Adrenal gland (tissue), 12 donors: ENCODE measurements around the gene PSD. TPM values are rescaled to one million over a fixed set of nuclear protein-coding genes. Genes with fewer than 3 reads are reported as not detected.
A peak's percentile ranks its signal among the peaks of the same experiment; 100 is the strongest.

Experiments used
- DNase-seq, 7 donors: peaks; one replicate each; pipeline ENCODE4 v3.0.0-alpha.2; 2019 to 2020
- H3K27ac ChIP-seq, 5 donors: fragments of 200-600 bp; sonication (generic) in 4 of 5; 1 replicate in 3 of 5; 2 replicates in 2 of 5; pipeline versions ENCODE4 v1.5.1 to v1.8.0; 2016 to 2020; ENCODE audit warnings: mild to moderate bottlenecking in 1 of 5
- H3K27me3 ChIP-seq: fragments of 200-600 bp; 2 replicates; pipeline ENCODE4 v1.8.0; 2021
- H3K36me3 ChIP-seq, 2 donors: fragments of 200-600 bp; replicated peaks in 1 of 2; 1 replicate in 1 of 2; 2 replicates in 1 of 2; pipeline versions ENCODE4 v1.5.1 to v1.8.0; 2018 to 2022
- H3K4me1 ChIP-seq, 2 donors: fragments of 200-600 bp; replicated peaks in 1 of 2; 1 replicate in 1 of 2; 2 replicates in 1 of 2; pipeline versions ENCODE4 v1.5.1 to v1.8.0; 2018 to 2021
- H3K4me3 ChIP-seq, 4 donors: fragments of 200-600 bp; sonication (generic) in 3 of 4; one replicate each; pipeline ENCODE4 v1.5.1; 2016 to 2018
- H3K9me3 ChIP-seq, 3 donors: fragments of 200-600 bp; sonication (generic) in 1 of 3; replicated peaks in 1 of 3; 1 replicate in 2 of 3; 2 replicates in 1 of 3; pipeline versions ENCODE4 v1.5.1 to v1.8.0; 2016 to 2021
- CTCF ChIP-seq, 6 experiments: fragments of 450-650 bp in 4 of 6; fragments of 200-600 bp in 2 of 6; sonication (generic) in 1 of 6; IDR thresholded peaks; 1 replicate in 5 of 6; 2 replicates in 1 of 6; pipeline versions ENCODE4 v1.5.1 to v1.8.0; 2016 to 2021; ENCODE audit warnings: antibody characterized with exemption in 6 of 6, mild to moderate bottlenecking in 2 of 6, moderate library complexity in 1 of 6
- POLR2A ChIP-seq, 2 donors: fragments of 450-650 bp; IDR thresholded peaks; one replicate each; pipeline ENCODE4 v1.6.1; 2017; ENCODE audit warnings: antibody characterized with exemption in 2 of 2, mild to moderate bottlenecking in 2 of 2, moderate library complexity in 1 of 2
- WGBS, 4 donors: extraction: QIAGEN DNeasy Blood & Tissue Kit in 2 of 4; methylation state at CpG; one replicate each; pipeline versions ENCODE4 v1.1.5 to v1.1.7; 2013 to 2017; 5-methylcytosine and 5-hydroxymethylcytosine counted together
- intact Hi-C, 2 donors: fragments of 100-400 bp; cut with DNase I; formaldehyde crosslinking; loops; one replicate each; pipeline versions ENCODE4 v1.14.1 to v1.15.0; 2022 to 2023
- polyA plus RNA-seq, 3 donors: library from polyadenylated mRNA; stranded (reverse); fragments of 200-250 nt in 2 of 3; fragments of 350-450 nt in 1 of 3; fragmentation: Illumina TruSeq in 1 of 3; extraction: RNeasy Lipid Tissue Mini Kit (QIAGEN cat#74804) in 1 of 3; gene quantifications; one replicate each; pipeline ENCODE4 v1.2.3, GENCODE V29; 2013 to 2014
- total RNA-seq, 9 donors: library from RNA; depleted of rRNA in 4 of 9; stranded (reverse); fragments of >200 nt in 4 of 9; fragments of 120-200 nt in 1 of 9; fragmentation: NEBNext Ultra II Directional in 1 of 9; extraction: Animal tissue kit (Norgen Biotek cat#: 25700) in 1 of 9; gene quantifications; one replicate each; pipeline versions ENCODE4 v1.1.0 to v1.2.4, GENCODE V29; 2013 to 2023
- donor health status: healthy with polysubstance abuse.
- donor health status: Bipolar disorder and iron deficiency.
- donor health status: DM: yes; HTN: yes; CAD: no.
- donor health status: DM: no; HTN: no; CAD: no.
- donor health status: DM: no; HTN: no; CAD: no.
- donor health status: DM: yes; HTN: yes; CAD: no.

The PSD gene
- total and polyA plus RNA-seq, 12 donors, result 0.54 to 43.7 (median 9.4) TPM; not detected in 1

GRCh38 chr10:102401735-102402511 is 16.7 kb downstream of the PSD start:
- DNase-seq, result no peak
- intact Hi-C loops, result loop anchor here in 1 of 2 donors (5.0 kb wide), 1 partner anchor 170 kb away; no protein-coding TSS in a partner anchor
- 84 to 90% (median 87%) methylated on average over 3 to 18 of the region's 18 CpGs for WGBS, 4 donors
- Histone ChIP-seq H3K36me3 (peaks cover 0 to 44% of the 10 kb centered on the region in 2 donors), H3K27me3 (no peaks in the 10 kb centered on the region), H3K27ac (no peak overlapping the region), H3K4me3 (no peak overlapping the region), H3K4me1 (peaks cover 0 to 10% of the 10 kb centered on the region in 2 donors), H3K9me3 (no peaks in the 10 kb centered on the region)
- TF ChIP-seq POLR2A (IDR thresholded peaks at IDR 0.05), result no peak
- TF ChIP-seq CTCF (IDR thresholded peaks at IDR 0.05), result no peak

GRCh38 chr10:102401342-102401654 is 17.3 kb downstream of the PSD start:
- H3K27ac ChIP-seq, result no peak overlapping the region
- 87 to 95% (median 89%) methylated on average over 5 to 8 of the region's 8 CpGs for WGBS, 4 donors
- peaks cover 0 to 14% of the 10 kb centered on the region in 2 donors for H3K4me1 ChIP-seq
- intact Hi-C loops, result loop anchor here in 1 of 2 donors (5.0 kb wide), 1 partner anchor 169 kb away; no protein-coding TSS in a partner anchor
- H3K27me3 ChIP-seq, result no peaks in the 10 kb centered on the region
- TF ChIP-seq POLR2A (IDR thresholded peaks at IDR 0.05), result no peak
- no peak for TF ChIP-seq CTCF (IDR thresholded peaks at IDR 0.05)
- no peak overlapping the region for H3K4me3 ChIP-seq
- no peaks in the 10 kb centered on the region for H3K9me3 ChIP-seq
- no peak for DNase-seq
- peaks cover 0 to 44% of the 10 kb centered on the region in 2 donors for H3K36me3 ChIP-seq

DNA sequence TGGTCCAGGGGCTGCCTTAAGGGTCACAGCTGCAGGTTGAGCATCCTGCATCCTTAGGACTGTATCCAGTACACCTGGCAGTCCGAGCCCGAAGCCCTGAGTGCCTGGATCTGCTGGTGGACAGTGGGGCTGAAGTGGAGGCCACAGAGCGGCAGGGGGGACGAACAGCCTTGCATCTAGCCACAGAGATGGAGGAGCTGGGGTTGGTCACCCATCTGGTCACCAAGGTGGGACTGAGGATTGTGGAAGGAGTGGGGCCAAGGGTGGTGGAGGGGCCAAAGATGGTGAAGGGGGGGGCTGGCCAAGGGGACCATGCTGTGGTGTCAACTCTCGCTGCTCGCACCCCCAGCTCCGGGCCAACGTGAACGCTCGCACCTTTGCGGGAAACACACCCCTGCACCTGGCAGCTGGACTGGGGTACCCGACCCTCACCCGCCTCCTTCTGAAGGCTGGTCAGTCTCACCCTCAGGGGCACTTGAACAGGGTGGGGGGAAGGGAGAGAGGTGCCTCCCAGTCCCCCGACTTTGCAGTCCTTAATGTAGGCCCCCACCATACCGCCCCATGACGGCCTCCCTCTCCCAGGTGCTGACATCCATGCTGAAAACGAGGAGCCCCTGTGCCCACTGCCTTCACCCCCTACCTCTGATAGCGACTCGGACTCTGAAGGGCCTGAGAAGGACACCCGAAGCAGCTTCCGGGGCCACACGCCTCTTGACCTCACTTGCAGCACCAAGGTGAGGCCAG is 17.8 kb downstream of the PSD start:
- 85 to 90% (median 88%) methylated on average over 16 to 22 of the region's 22 CpGs for WGBS, 4 donors
- Histone ChIP-seq H3K27ac (no peak overlapping the region), H3K4me1 (peaks cover 0 to 19% of the 10 kb centered on the region in 2 donors), H3K4me3 (no peak overlapping the region), H3K9me3 (no peaks in the 10 kb centered on the region), H3K27me3 (no peaks in the 10 kb centered on the region), H3K36me3 (peaks cover 0 to 44% of the 10 kb centered on the region in 2 donors)
- no peak for DNase-seq
- intact Hi-C loops, result loop anchor here in 1 of 2 donors (5.0 kb wide), 1 partner anchor 168 kb away; no protein-coding TSS in a partner anchor
- TF ChIP-seq CTCF (IDR thresholded peaks at IDR 0.05) (no peak), POLR2A (IDR thresholded peaks at IDR 0.05) (no peak)

DNA sequence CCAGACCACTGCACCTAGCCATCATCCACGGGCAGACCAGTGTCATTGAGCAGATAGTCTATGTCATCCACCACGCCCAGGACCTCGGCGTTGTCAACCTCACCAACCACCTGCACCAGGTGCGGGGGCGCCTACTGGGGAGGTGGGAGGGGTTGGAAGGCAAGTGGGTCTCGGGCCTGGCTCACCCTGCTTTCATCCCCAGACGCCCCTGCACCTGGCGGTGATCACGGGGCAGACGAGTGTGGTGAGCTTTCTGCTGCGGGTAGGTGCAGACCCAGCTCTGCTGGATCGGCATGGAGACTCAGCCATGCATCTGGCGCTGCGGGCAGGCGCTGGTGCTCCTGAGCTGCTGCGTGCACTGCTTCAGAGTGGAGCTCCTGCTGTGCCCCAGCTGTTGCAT is 18.5 kb downstream of the PSD start:
- H3K27me3 ChIP-seq, result no peaks in the 10 kb centered on the region
- H3K4me1 ChIP-seq, result peaks cover 0 to 19% of the 10 kb centered on the region in 2 donors
- no peak overlapping the region for H3K4me3 ChIP-seq
- TF ChIP-seq POLR2A (IDR thresholded peaks at IDR 0.05) (no peak), CTCF (IDR thresholded peaks at IDR 0.05) (no peak)
- no peak for DNase-seq
- intact Hi-C loops, result loop anchor here in 1 of 2 donors (5.0 kb wide), 1 partner anchor 168 kb away; no protein-coding TSS in a partner anchor
- no peaks in the 10 kb centered on the region for H3K9me3 ChIP-seq
- 63 to 95% (median 81%) methylated on average over 4 to 17 of the region's 17 CpGs for WGBS, 4 donors
- peak overlapping the region in 1 of 5 donors; percentile 94 for H3K27ac ChIP-seq
- peaks cover 0 to 44% of the 10 kb centered on the region in 2 donors for H3K36me3 ChIP-seq
